GM21528 (cell line): Measurements from ENCODE around the gene SIGLECL1.

ENCODE experiments used
- ATAC-seq: cut with Tn5 transposase; IDR thresholded peaks from one replicate; pipeline ENCODE4 v1.9.1; 2021; ENCODE audit warnings: mild to moderate bottlenecking, moderate library complexity; ENCODE audit not compliant: unreplicated experiment, low FRiP score

SIGLECL1 gene

GRCh38 chr19:51252306-51253079 lies 1.6 kb downstream of the SIGLECL1 start:
- no peak for ATAC-seq

GRCh38 chr19:51253088-51253806 lies 2.4 kb downstream of the SIGLECL1 start:
- no peak for ATAC-seq

- no peak for ATAC-seq
Measured at GRCh38 chr19:51256155-51256625, 5.3 kb downstream of the SIGLECL1 start.

- ATAC-seq, result no peak
Measured at GRCh38 chr19:51257471-51257870, 6.6 kb downstream of the SIGLECL1 start.

- no peak for ATAC-seq
Measured at GRCh38 chr19:51258165-51259160, 7.6 kb downstream of the SIGLECL1 start.

- no peak for ATAC-seq
Measured at GRCh38 chr19:51259348-51260245, 8.7 kb downstream of the SIGLECL1 start.

GRCh38 chr19:51263808-51264207 lies 12.9 kb downstream of the SIGLECL1 start:
- no peak for ATAC-seq

- ATAC-seq, result no peak
Measured at GRCh38 chr19:51271067-51271466, 20.2 kb downstream of the SIGLECL1 start.

GRCh38 chr19:51272183-51272810 lies 21.4 kb downstream of the SIGLECL1 start:
- no peak for ATAC-seq

GRCh38 chr19:51274049-51274770 lies 23.3 kb downstream of the SIGLECL1 start:
- no peak for ATAC-seq

GRCh38 chr19:51277112-51277511 lies 26.2 kb downstream of the SIGLECL1 start:
- no peak for ATAC-seq

GRCh38 chr19:51282335-51282734 lies 31.5 kb downstream of the SIGLECL1 start:
- no peak for ATAC-seq

- no peak for ATAC-seq
Measured at GRCh38 chr19:51285682-51286081, 34.8 kb downstream of the SIGLECL1 start.

GRCh38 chr19:51289635-51290034 lies 38.8 kb downstream of the SIGLECL1 start:
- ATAC-seq, result no peak

GRCh38 chr19:51292971-51293370 lies 42.1 kb downstream of the SIGLECL1 start:
- no peak for ATAC-seq

GRCh38 chr19:51293571-51294210 lies 42.8 kb downstream of the SIGLECL1 start:
- ATAC-seq, result no peak

- ATAC-seq, result no peak
Measured at GRCh38 chr19:51294211-51294976, 43.5 kb downstream of the SIGLECL1 start.
